Measurements from ENCODE around the gene KRT16.

DNA sequence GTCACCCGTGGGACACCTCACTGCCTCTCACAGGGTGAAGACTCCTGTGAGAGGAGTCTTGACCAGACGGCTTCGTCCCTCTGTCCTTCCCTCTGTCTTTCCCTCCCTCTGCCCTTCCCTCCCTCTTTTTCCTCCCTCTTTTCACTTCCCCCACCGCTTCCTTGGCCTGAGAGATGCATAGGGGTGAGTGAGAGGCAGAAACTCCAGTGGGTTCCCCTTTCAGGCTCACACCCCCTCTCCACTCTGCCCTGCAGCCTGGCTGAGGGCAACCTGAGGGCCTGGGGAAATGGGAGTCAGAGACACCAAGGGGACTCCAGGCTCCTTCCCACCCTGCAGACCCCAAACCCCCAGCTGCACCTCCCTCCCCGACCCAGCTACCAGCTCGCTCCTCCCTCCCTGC, 26.4 kb upstream of the KRT16 start:
- TF ChIP-seq POLR2AphosphoS5 (IDR thresholded peaks at IDR 0.05; ENCODE audit: low read depth, low read length) (no peak), EZH2 (IDR thresholded peaks at IDR 0.05) (no peak), ZBTB33 (IDR thresholded peaks at IDR 0.05; ENCODE audit: extremely low read depth, insufficient replicate concordance, low read length) (no peak), ELF1 (IDR thresholded peaks at IDR 0.05; ENCODE audit: borderline replicate concordance, low read depth) (no peak), CEBPB (IDR thresholded peaks at IDR 0.05; ENCODE audit: low read depth) (no peak)
- TF ChIP-seq, protein P1, sequence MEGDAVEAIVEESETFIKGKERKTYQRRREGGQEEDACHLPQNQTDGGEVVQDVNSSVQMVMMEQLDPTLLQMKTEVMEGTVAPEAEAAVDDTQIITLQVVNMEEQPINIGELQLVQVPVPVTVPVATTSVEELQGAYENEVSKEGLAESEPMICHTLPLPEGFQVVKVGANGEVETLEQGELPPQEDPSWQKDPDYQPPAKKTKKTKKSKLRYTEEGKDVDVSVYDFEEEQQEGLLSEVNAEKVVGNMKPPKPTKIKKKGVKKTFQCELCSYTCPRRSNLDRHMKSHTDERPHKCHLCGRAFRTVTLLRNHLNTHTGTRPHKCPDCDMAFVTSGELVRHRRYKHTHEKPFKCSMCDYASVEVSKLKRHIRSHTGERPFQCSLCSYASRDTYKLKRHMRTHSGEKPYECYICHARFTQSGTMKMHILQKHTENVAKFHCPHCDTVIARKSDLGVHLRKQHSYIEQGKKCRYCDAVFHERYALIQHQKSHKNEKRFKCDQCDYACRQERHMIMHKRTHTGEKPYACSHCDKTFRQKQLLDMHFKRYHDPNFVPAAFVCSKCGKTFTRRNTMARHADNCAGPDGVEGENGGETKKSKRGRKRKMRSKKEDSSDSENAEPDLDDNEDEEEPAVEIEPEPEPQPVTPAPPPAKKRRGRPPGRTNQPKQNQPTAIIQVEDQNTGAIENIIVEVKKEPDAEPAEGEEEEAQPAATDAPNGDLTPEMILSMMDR (IDR thresholded peaks at IDR 0.05 in 2 of 3, conservative IDR thresholded peaks at IDR 0.05 in 1 of 3; ENCODE audit: borderline replicate concordance in 1 of 3, insufficient read depth in 1 of 3, low read depth in 2 of 3, low read length in 2 of 3): no peak
